ENCODE results near the gene ANKUB1.

The ANKUB1 gene

DNA sequence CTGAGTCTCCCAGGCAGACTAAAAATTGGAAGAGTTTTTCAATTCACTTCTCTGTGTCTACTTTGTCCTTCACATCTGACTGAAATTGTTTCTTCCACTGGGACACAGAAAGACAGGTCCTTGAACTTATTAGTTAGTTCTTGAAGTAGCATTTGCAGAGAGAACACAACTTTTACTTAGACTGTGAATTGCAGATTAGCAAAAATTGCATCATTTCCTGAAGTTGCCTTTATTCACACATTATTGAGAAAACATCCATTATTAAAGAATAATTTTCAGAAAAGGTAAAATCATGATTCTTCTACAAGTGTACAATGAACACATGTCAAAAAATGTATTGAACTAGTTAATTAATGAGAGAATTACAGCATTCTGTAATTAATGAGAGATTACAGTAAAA, 38.6 kb downstream of the ANKUB1 start:
- no peak for DNase-seq

DNA sequence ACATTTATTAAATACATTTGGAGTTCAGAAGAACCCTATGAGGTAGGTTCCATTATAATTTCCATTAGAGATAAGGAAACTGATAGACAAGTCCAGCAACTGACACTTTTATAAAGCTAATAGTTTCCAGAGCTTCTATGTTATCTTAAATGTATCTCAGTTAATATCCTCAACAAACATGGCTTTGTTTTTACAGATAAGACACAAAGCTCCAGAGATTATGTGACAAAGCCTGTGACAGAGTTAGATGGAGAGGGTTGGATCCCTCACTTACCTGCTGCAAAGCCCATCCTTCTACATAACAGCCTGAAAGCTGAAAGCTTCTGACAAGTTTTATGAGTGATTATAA, 39.6 kb downstream of the ANKUB1 start:
- DNase-seq = no peak

DNA sequence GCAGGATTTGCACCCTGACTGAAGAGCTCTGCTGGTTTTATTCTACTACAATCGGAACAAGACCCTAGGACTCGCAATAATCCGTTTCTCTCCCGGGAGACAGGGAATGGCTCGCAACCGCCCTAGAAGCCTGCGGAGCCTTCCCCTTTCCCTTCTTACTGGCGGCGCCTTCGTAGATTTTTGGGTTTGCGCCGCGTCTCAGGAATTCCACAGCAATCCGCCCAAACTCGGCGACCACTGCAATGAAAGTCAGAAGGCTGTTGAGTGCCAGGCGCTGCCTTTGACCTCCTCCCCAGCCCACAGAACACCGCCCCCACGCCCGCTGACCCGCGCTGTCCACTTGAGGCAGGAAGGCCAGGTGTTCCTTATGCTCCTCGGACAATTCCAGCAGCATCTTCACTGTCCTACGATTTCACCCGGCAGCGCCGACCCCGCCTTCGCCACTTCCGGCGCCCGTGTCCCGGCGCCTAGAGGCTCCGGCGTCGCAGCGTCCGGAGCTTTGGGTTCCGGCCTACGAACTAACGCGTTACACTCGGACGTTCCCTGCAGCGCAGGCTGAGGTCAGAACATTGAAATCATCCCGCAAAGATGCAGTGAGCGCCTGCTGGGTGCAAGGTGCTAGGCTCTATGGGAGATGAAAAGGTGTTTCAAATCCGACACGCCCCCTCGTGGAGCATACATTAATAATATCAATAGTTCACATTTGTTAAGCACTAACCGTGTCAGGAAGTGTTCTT, 40.1 kb downstream of the ANKUB1 start, which contains the start of gene COMMD2:
Gene COMMD2 (minus strand): TSS at position 439 of the 737 bp plus-strand sequence. CDS start 45 bp downstream, at position 394.
- DNase-seq = peak; percentile 90

DNA sequence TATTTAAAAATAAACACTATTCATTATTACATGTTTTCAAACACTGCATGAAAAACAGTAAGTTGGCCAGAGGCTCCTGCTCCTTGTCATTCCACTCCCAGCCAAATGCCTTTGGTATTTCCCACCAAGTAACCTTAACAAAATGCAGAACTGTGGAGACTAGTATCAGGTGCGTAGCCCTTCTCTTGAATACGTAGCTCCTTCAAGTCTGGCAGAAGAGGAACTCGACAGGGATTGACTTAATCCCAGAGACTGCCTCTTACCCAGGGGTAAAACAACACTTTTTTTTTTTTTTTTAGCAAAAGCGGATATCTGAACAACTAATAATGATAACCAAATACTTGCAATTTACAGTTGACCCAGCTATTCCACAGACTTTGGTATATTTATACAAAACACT, 40.8 kb downstream of the ANKUB1 start:
- DNase-seq = no peak

DNA sequence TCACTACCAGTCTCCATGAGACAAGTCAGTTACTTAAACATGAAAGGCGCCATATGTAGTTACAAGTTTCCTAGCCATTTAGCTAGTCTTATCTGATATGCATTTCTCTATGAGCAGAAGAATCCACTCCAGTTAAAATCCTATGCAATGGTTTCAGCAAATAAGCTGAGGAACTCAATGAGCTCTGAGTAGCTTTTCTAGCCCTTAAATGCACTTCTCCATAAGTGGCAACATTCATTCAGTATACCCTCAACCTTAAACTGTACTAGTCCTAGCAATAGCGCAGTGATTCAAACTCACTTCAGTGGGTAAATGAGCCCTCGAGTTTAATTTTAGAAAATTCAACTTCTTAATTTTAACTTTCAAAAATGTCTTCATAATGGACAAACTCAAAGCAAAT, 47.7 kb downstream of the ANKUB1 start:
- DNase-seq = no peak

- DNase-seq = no peak
Measured at GRCh38 chr3:149744151-149744550, 48.2 kb downstream of the ANKUB1 start.

- DNase-seq = no peak
Measured at GRCh38 chr3:149739396-149739795, 53.0 kb downstream of the ANKUB1 start.

DNA sequence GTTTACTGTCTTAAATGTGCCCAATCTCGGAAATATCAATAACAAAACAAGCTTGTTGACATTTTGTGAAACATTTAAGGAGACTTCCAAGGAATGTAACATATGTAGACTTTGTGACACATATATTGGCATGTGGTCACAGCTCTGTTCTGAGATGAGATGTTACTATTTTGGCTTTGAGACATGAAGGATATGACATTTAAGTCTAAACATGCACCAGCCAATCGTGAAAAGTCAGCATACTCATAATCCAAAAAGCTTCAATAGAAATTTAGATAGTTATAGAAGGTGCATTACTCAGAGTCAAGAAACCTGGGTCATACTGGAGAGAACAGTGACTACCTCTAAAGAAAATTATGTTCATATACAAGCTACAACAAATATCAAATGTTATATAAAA, 53.5 kb downstream of the ANKUB1 start:
- no peak for DNase-seq

- DNase-seq = no peak
Measured at GRCh38 chr3:149736953-149737205, 55.5 kb downstream of the ANKUB1 start.

GRCh38 chr3:149736175-149736952, 56.0 kb downstream of the ANKUB1 start:
- no peak for DNase-seq

- no peak for DNase-seq
Measured at GRCh38 chr3:149732234-149732633, 60.1 kb downstream of the ANKUB1 start.

- DNase-seq = no peak
Measured at GRCh38 chr3:149727656-149728055, 64.7 kb downstream of the ANKUB1 start.

- DNase-seq = no peak
Measured at GRCh38 chr3:149726716-149727407, 65.5 kb downstream of the ANKUB1 start.

DNA sequence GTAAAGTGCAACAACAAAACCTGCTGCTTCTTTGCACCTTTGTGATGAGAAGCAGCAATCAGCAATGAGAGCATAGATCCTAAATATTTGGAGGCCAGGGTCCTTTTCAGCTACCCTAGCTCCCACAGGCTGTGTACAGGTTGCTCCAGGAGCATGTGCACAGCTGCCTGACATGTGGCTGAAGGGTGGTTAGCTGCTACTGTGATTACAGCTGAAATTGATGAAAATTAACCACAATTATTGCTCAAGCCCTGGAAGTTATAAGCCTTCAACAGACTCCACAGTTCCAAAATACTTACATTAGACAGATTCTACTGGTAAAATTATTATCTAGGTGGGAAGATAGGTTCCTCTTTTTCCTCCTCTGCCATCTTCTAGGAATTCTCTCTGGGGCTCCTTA, 68.6 kb downstream of the ANKUB1 start:
- DNase-seq = no peak

- DNase-seq = no peak
Measured at GRCh38 chr3:149720918-149721317, 71.4 kb downstream of the ANKUB1 start.

DNA sequence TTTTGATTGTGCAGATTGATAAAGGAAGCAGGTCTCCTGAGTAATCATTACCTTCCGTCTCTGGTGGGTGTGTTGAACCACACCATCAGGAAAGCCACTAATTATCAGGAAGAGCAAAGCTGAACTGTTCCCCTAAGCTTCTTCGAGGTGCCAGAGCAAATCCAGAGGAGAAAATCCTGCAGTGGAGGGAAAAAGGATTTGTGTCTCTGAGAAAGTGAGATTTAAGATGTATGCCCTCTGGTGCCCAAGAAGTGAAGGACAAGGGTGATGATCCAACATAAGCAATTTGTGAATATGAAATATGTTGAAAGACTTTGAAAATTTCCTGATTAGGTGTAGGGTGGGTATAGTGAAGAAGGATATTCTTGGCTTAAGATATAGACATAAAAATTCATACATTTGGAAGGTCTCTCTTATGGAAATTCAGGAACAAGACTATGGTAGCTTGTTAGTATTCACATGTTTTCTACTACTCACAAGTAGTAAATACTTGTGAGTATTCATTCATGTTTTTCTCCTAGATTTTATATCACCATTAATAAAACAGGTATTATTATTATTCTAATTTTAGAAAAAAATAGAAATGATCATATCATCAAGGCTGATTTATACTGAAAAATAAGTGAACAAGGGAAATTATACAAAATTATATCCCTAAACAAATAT, 74.8 kb downstream of the ANKUB1 start:
- DNase-seq = no peak

DNA sequence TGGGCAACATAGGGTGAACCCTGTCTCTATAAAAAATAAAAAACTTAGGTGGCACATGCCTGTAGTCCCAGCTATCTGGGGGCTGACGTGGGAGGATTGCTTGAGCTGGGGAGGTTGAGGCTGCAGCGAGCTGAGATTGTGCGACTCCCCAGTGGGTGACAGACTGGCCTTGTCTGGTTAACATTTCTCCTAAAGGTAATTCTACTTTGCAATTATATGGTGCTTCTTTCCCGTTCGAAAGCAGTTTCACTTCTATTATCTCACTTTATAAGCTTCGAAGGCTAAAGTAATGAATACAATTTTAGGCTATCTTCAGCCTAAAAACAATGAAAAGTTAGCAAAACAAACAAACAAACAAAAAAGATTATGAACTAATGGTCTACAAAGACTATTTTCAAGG, 75.4 kb downstream of the ANKUB1 start:
- no peak for DNase-seq

GRCh38 chr3:149715247-149715646, 77.1 kb downstream of the ANKUB1 start:
- no peak for DNase-seq

GRCh38 chr3:149713730-149714654, 78.4 kb downstream of the ANKUB1 start:
- DNase-seq = no peak

Data from activated effector memory CD4-positive, alpha-beta T cell treated with anti-CD3 and anti-CD28 coated beads, Interleukin-2, amount 50 U/mL, for 16 hours (primary cell).